GM12878 (cell line): ENCODE results near the gene SPATS2L. TPM values are rescaled to one million over a fixed set of nuclear protein-coding genes. Genes with fewer than 3 reads are reported as not detected.

ENCODE experiments used
- ATAC-seq: fragments of 200-7000 bp; cut with Tn5 transposase; 3 replicates; pipeline ENCODE4 v1.9.1; 2020; ENCODE audit warnings: mild to moderate bottlenecking, moderate library complexity
- BruUV-seq: library from RNA; stranded (reverse); fragments of 400-500 nt; replicated peaks from 2 replicates; lab custom pipeline; 2021; lab: Mats Ljungman, UMichigan
- CTCF ChIA-PET: fragments of 300-600 bp; sonication (Branson Sonifier 250); formaldehyde crosslinking; extraction: SDS; loops from one replicate; lab custom pipeline; 2021; ENCODE audit warnings: inconsistent platforms; lab: Yijun Ruan, JAX
- POLR2A ChIA-PET: fragments of 350-600 bp; formaldehyde crosslinking; extraction: SDS; loops from one replicate; lab custom pipeline; 2021; ENCODE audit warnings: inconsistent platforms; lab: Charles Lee
- RAD21 ChIA-PET: fragments of 300-600 bp; sonication (Branson Sonifier 250); formaldehyde crosslinking; loops from one replicate; lab custom pipeline; 2023; ENCODE audit warnings: antibody characterized with exemption; ENCODE audit not compliant: unreplicated experiment; lab: Charles Lee
- SMC1A ChIA-PET: fragments of 300-600 bp; sonication (Branson Sonifier 250); formaldehyde crosslinking; loops from one replicate; lab custom pipeline; 2023; ENCODE audit not compliant: unreplicated experiment, uncharacterized antibody; lab: Charles Lee
- DNase-seq: peaks from one replicate; pipeline ENCODE4 v3.0.0-alpha.2; 2011; ENCODE audit warnings: low read depth, low spot score
- FAIRE-seq: peaks from 3 replicates; lab custom pipeline; 2011; peaks lifted over from hg19 to GRCh38; lab: Jason Lieb, UNC
- H2AFZ ChIP-seq: 2 replicates; pipeline ENCODE4 v1.6.0; 2011; ENCODE audit warnings: low read depth, low read length, control low read depth; ENCODE audit not compliant: control insufficient read depth
- H3K27ac ChIP-seq: 2 replicates; pipeline ENCODE4 v1.5.1; 2011; ENCODE audit warnings: control low read depth; ENCODE audit not compliant: control insufficient read depth, insufficient read depth
- H3K27me3 ChIP-seq, 2 experiments: replicated peaks in 1 of 2; 2 replicates each; pipeline versions ENCODE4 v1.6.0 to v1.6.1; 2011; ENCODE audit warnings: low read length in 1 of 2; ENCODE audit not compliant: control insufficient read depth in 2 of 2, insufficient read depth in 2 of 2
- H3K36me3 ChIP-seq, 2 experiments: 2 replicates each; pipeline ENCODE4 v1.5.1; 2011; ENCODE audit warnings: low read length in 1 of 2; ENCODE audit not compliant: control insufficient read depth in 2 of 2, insufficient read depth in 2 of 2
- H3K4me1 ChIP-seq: 2 replicates; pipeline ENCODE4 v1.6.1; 2011; ENCODE audit warnings: mild to moderate bottlenecking, low read length, moderate library complexity, mixed read lengths; ENCODE audit not compliant: control insufficient read depth, insufficient read depth
- H3K4me2 ChIP-seq: 2 replicates; pipeline ENCODE4 v1.6.0; 2011; ENCODE audit warnings: control low read depth; ENCODE audit not compliant: control insufficient read depth, insufficient read depth
- H3K4me3 ChIP-seq: fragments of 200-600 bp; sonication (generic); 2 replicates; pipeline ENCODE4 v1.5.1; 2016
- H3K79me2 ChIP-seq: 2 replicates; pipeline ENCODE4 v1.6.0; 2011; ENCODE audit warnings: low read length; ENCODE audit not compliant: control insufficient read depth, insufficient read depth
- H3K9ac ChIP-seq: 2 replicates; pipeline ENCODE4 v1.8.0; 2011; ENCODE audit warnings: low read length, control low read depth, mixed read lengths; ENCODE audit not compliant: control insufficient read depth, insufficient read depth
- H3K9me3 ChIP-seq: replicated peaks from 3 replicates; pipeline ENCODE4 v1.5.1; 2011; ENCODE audit warnings: mild to moderate bottlenecking, low read length; ENCODE audit not compliant: control insufficient read depth, insufficient read depth
- H4K20me1 ChIP-seq: 2 replicates; pipeline ENCODE4 v1.6.0; 2011; ENCODE audit not compliant: control insufficient read depth, insufficient read depth
- BCL11A ChIP-seq: IDR thresholded peaks from 2 replicates; pipeline ENCODE4 v1.6.1; 2011; ENCODE audit warnings: low read depth, low read length
- CBX5 ChIP-seq: sonication (generic); IDR thresholded peaks from 2 replicates; pipeline ENCODE4 v1.6.1; 2016; ENCODE audit warnings: low read depth, moderate library complexity, mild to moderate bottlenecking, inconsistent platforms
- EED ChIP-seq: sonication (generic); IDR thresholded peaks from 2 replicates; pipeline ENCODE4 v1.6.1; 2016; ENCODE audit warnings: antibody characterized with exemption, low read depth
- GATAD2B ChIP-seq: fragments of 450-650 bp; conservative IDR thresholded peaks from 2 replicates; pipeline ENCODE4 v1.6.1; 2017; ENCODE audit warnings: low read depth, mild to moderate bottlenecking, moderate library complexity
- LARP7 ChIP-seq: fragments of 450-650 bp; IDR thresholded peaks from 2 replicates; pipeline ENCODE4 v1.6.1; 2017; ENCODE audit warnings: mild to moderate bottlenecking
- MEF2B ChIP-seq: fragments of 450-650 bp; IDR thresholded peaks from 2 replicates; pipeline ENCODE4 v1.6.1; 2018; ENCODE audit warnings: mild to moderate bottlenecking, moderate library complexity; ENCODE audit not compliant: partially characterized antibody, poor library complexity, severe bottlenecking
- NFYA ChIP-seq: IDR thresholded peaks from 2 replicates; pipeline ENCODE4 v1.6.1; 2011; ENCODE audit warnings: low read depth, mild to moderate bottlenecking, low read length, improper control_type of control experiment, borderline replicate concordance
- NFYB ChIP-seq: IDR thresholded peaks from 2 replicates; pipeline ENCODE4 v1.6.1; 2011; ENCODE audit warnings: low read depth, mild to moderate bottlenecking, low read length, improper control_type of control experiment, moderate library complexity; ENCODE audit not compliant: insufficient read depth
- NR2C2 ChIP-seq: IDR thresholded peaks from 2 replicates; pipeline ENCODE4 v1.6.1; 2011; ENCODE audit warnings: borderline replicate concordance, low read depth; ENCODE audit not compliant: control insufficient read depth, insufficient read length
- POLR2AphosphoS2 ChIP-seq: IDR thresholded peaks from 2 replicates; pipeline ENCODE4 v1.6.1; 2011; ENCODE audit warnings: low read depth, mild to moderate bottlenecking, low read length, improper control_type of control experiment, moderate library complexity
- RAD21 ChIP-seq: IDR thresholded peaks from 2 replicates; pipeline ENCODE4 v1.6.1; 2011; ENCODE audit warnings: mild to moderate bottlenecking, low read depth, low read length, moderate library complexity; ENCODE audit not compliant: insufficient read depth
- SP1 ChIP-seq: IDR thresholded peaks from one replicate; pipeline ENCODE4 v1.6.1; 2011; ENCODE audit warnings: low read depth, low read length
- TARDBP ChIP-seq: IDR thresholded peaks from 2 replicates; pipeline ENCODE4 v1.6.1; 2016; ENCODE audit warnings: borderline replicate concordance
- WGBS: methylation state at CpG from one replicate; pipeline ENCODE4 v1.1.6; 2016; ENCODE audit warnings: low lambda C conversion rate; ENCODE audit not compliant: insufficient replicate concordance, insufficient coverage; ENCODE audit errors: missing lambda C conversion rate; 5-methylcytosine and 5-hydroxymethylcytosine counted together
- in situ Hi-C: fragments of 300-500 bp; cut with MboI; formaldehyde crosslinking; loops from 9 replicates; pipeline ENCODE4 v1.14.3; 2018; ENCODE audit warnings: mixed read lengths
- intact Hi-C: fragments of 100-400 bp; cut with micrococcal nuclease; formaldehyde crosslinking; loops from one replicate; pipeline ENCODE4 v1.14.2; 2022; ENCODE audit not compliant: unreplicated experiment
- polyA plus RNA-seq, 11 experiments: library from polyadenylated mRNA; depleted of rRNA in 4 of 11; unstranded in 6 of 11; stranded (reverse) in 5 of 11; fragments of >200 nt; fragmentation: Nextera tagmentation in 4 of 11; fragmentation: Illumina TruSeq in 1 of 11; extraction: Ambion mirVana in 4 of 11; extraction: Trizol in 1 of 11; gene quantifications; 1 replicate in 1 of 11; 2 replicates in 10 of 11; pipeline versions ENCODE4 v1.2.1 to v1.2.3, GENCODE V29; 2011 to 2016; ENCODE audit warnings: inconsistent platforms in 2 of 11, missing spikeins in 2 of 11, low read depth in 1 of 11
- total RNA-seq, 4 experiments: library from RNA; depleted of rRNA in 3 of 4; stranded (reverse); fragments of >200 nt in 3 of 4; fragmentation: Illumina TruSeq in 1 of 4; extraction: Trizol in 1 of 4; gene quantifications; 2 replicates each; pipeline versions ENCODE4 v1.2.1 to v1.2.3, GENCODE V29; 2013 to 2021
- TF ChIP-seq, protein P1 (sequence below): fragments of 150-350 bp; IDR thresholded peaks from 2 replicates; pipeline ENCODE4 v1.6.1; 2014; ENCODE audit warnings: mild to moderate bottlenecking, low read depth, low read length
- TF ChIP-seq, protein P2 (sequence below): IDR thresholded peaks from 2 replicates; pipeline ENCODE4 v1.6.1; 2012; ENCODE audit warnings: low read length, inconsistent platforms

SPATS2L gene
- total and polyA plus RNA-seq, 10 of the 15 experiments (the other 5 are each of a cell fraction or from before 2014, with no cell fraction given): 5.2 to 30.0 (median 20.1) TPM

DNA sequence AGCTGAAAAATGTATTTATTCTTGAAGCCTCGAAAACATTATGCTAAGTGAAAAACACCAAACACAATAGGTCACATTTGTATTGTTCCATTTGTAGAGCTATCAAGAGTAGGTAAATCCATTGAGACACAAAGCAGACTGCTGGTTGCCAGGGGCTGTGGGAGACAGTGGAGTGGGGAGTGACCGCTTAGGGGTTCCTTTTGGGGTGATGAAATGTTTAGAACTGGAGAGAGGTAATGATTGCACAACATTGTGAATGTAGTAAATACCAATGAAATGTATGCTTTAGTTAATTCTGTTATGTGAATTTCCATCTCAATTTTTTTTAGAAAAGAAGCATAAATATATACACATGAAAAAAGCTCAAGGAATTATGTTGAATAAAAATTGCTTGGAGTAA is 187.6 kb downstream of the SPATS2L start (continued):
- TF ChIP-seq, protein P1, sequence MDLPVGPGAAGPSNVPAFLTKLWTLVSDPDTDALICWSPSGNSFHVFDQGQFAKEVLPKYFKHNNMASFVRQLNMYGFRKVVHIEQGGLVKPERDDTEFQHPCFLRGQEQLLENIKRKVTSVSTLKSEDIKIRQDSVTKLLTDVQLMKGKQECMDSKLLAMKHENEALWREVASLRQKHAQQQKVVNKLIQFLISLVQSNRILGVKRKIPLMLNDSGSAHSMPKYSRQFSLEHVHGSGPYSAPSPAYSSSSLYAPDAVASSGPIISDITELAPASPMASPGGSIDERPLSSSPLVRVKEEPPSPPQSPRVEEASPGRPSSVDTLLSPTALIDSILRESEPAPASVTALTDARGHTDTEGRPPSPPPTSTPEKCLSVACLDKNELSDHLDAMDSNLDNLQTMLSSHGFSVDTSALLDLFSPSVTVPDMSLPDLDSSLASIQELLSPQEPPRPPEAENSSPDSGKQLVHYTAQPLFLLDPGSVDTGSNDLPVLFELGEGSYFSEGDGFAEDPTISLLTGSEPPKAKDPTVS: no peak

DNA sequence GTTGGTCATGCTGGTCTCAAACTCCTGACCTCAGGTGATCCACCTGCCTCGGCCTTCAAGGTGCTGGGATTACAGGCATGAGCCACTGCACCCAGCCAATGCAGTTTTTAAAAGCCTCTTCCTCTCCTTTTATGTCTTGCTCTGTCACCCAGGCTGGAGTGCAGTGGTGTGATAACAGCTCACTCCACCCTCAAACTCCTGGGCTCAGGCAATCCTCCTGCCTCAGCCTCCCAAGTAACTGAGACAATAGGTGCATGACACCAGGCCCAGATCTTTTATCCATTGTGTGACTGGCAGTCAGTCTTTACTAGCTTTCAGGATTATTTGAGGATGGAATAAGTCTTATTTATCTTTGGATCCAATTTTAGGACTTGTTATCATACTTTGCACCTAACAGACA is 190.2 kb downstream of the SPATS2L start:
- DNase-seq: no peak
- FAIRE-seq: no peak
- TF ChIP-seq BCL11A (no peak), EED (no peak), LARP7 (no peak), NR2C2 (no peak), TARDBP (no peak), NFYA (no peak), POLR2AphosphoS2 (no peak), CBX5 (no peak), RAD21 (no peak), GATAD2B (no peak), NFYB (no peak), SP1 (no peak), MEF2B (no peak)
- TF ChIP-seq, protein P2, sequence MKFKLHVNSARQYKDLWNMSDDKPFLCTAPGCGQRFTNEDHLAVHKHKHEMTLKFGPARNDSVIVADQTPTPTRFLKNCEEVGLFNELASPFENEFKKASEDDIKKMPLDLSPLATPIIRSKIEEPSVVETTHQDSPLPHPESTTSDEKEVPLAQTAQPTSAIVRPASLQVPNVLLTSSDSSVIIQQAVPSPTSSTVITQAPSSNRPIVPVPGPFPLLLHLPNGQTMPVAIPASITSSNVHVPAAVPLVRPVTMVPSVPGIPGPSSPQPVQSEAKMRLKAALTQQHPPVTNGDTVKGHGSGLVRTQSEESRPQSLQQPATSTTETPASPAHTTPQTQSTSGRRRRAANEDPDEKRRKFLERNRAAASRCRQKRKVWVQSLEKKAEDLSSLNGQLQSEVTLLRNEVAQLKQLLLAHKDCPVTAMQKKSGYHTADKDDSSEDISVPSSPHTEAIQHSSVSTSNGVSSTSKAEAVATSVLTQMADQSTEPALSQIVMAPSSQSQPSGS: no peak
- 100% methylated on average over 1 of the region's 1 CpG for WGBS
- H2AFZ ChIP-seq: no peak overlapping the region
- H3K4me3 ChIP-seq: no peak overlapping the region
- ChIA-PET CTCF (interaction anchor here (0.6 to 0.7 kb wide), 2 partner anchors 12 to 17 kb away, joined by 3 read pairs; no protein-coding TSS in a partner anchor), POLR2A (interaction anchor here (0.5 kb wide), 1 partner anchor 15 kb away, joined by 3 read pairs; no protein-coding TSS in a partner anchor), RAD21 (interaction anchor here (1.7 kb wide), 1 partner anchor 12 kb away, joined by 4 read pairs; no protein-coding TSS in a partner anchor), SMC1A (interaction anchor here (1.0 to 1.8 kb wide), 2 partner anchors 15 to 28 kb away, joined by 3 to 4 read pairs; no protein-coding TSS in a partner anchor)
- H3K36me3 ChIP-seq: peaks cover 0 to 13% of the 10 kb centered on the region in 2 experiments; a peak in 2 of 4 replicates
- intact Hi-C loops: no loop called here
- no peak overlapping the region for H3K4me2 ChIP-seq
- no peaks in the 10 kb centered on the region for H3K27me3 ChIP-seq
- H3K9ac ChIP-seq: no peak overlapping the region
- H4K20me1 ChIP-seq: no peaks in the 10 kb centered on the region
- no peak for ATAC-seq
- no peaks in the 10 kb centered on the region for H3K4me1 ChIP-seq
- no peaks in the 10 kb centered on the region for H3K79me2 ChIP-seq
- in situ Hi-C loops: no loop called here
- BruUV-seq: no TSS peak
- no peaks in the 10 kb centered on the region for H3K9me3 ChIP-seq
- no peak overlapping the region for H3K27ac ChIP-seq
